Neural cell (in vitro differentiated cells): ENCODE results near the gene GCN1.

ENCODE experiments used
- MXI1 ChIP-seq: fragments of 450-650 bp; conservative IDR thresholded peaks from 2 replicates; pipeline ENCODE4 v1.6.1; 2014; ENCODE audit warnings: antibody characterized with exemption, mild to moderate bottlenecking; ENCODE audit not compliant: poor library complexity, severe bottlenecking
- POLR2AphosphoS5 ChIP-seq: IDR thresholded peaks from 2 replicates; pipeline ENCODE4 v1.6.1; 2012
- TF ChIP-seq, protein P1 (sequence below): fragments of 450-650 bp; IDR thresholded peaks from 2 replicates; pipeline ENCODE4 v1.5.1; 2014; ENCODE audit warnings: antibody characterized with exemption, mild to moderate bottlenecking, moderate library complexity; ENCODE audit not compliant: poor library complexity, severe bottlenecking
- TF ChIP-seq, protein P2 (sequence below): IDR thresholded peaks from 2 replicates; pipeline ENCODE4 v1.6.1; 2012; ENCODE audit warnings: borderline replicate concordance

GRCh38 chr12:120190386-120190785 is 4.1 kb downstream of the GCN1 start:
- TF ChIP-seq, protein P1, sequence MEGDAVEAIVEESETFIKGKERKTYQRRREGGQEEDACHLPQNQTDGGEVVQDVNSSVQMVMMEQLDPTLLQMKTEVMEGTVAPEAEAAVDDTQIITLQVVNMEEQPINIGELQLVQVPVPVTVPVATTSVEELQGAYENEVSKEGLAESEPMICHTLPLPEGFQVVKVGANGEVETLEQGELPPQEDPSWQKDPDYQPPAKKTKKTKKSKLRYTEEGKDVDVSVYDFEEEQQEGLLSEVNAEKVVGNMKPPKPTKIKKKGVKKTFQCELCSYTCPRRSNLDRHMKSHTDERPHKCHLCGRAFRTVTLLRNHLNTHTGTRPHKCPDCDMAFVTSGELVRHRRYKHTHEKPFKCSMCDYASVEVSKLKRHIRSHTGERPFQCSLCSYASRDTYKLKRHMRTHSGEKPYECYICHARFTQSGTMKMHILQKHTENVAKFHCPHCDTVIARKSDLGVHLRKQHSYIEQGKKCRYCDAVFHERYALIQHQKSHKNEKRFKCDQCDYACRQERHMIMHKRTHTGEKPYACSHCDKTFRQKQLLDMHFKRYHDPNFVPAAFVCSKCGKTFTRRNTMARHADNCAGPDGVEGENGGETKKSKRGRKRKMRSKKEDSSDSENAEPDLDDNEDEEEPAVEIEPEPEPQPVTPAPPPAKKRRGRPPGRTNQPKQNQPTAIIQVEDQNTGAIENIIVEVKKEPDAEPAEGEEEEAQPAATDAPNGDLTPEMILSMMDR: no peak
- TF ChIP-seq POLR2AphosphoS5 (no peak), MXI1 (no peak)
- TF ChIP-seq, protein P2, sequence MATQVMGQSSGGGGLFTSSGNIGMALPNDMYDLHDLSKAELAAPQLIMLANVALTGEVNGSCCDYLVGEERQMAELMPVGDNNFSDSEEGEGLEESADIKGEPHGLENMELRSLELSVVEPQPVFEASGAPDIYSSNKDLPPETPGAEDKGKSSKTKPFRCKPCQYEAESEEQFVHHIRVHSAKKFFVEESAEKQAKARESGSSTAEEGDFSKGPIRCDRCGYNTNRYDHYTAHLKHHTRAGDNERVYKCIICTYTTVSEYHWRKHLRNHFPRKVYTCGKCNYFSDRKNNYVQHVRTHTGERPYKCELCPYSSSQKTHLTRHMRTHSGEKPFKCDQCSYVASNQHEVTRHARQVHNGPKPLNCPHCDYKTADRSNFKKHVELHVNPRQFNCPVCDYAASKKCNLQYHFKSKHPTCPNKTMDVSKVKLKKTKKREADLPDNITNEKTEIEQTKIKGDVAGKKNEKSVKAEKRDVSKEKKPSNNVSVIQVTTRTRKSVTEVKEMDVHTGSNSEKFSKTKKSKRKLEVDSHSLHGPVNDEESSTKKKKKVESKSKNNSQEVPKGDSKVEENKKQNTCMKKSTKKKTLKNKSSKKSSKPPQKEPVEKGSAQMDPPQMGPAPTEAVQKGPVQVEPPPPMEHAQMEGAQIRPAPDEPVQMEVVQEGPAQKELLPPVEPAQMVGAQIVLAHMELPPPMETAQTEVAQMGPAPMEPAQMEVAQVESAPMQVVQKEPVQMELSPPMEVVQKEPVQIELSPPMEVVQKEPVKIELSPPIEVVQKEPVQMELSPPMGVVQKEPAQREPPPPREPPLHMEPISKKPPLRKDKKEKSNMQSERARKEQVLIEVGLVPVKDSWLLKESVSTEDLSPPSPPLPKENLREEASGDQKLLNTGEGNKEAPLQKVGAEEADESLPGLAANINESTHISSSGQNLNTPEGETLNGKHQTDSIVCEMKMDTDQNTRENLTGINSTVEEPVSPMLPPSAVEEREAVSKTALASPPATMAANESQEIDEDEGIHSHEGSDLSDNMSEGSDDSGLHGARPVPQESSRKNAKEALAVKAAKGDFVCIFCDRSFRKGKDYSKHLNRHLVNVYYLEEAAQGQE: no peak
